B cell (primary cell): ENCODE results near the gene TP53I13. TPM values are rescaled to one million over a fixed set of nuclear protein-coding genes. Genes with fewer than 3 reads are reported as not detected.

Experiments
- ATAC-seq: fragments of 200-7000 bp; cut with Tn5 transposase; one replicate; pipeline ENCODE4 v1.10.0; 2021; ENCODE audit warnings: low read depth, mild to moderate bottlenecking, moderate number of reproducible peaks, moderate library complexity
- CTCF ChIA-PET: fragments of 350-600 bp; sonication (Branson Sonifier 250); formaldehyde crosslinking; loops from one replicate; lab custom pipeline; 2021; ENCODE audit warnings: antibody characterized with exemption, inconsistent platforms; lab: Charles Lee
- POLR2A ChIA-PET: fragments of 350-600 bp; sonication (Branson Sonifier 250); formaldehyde crosslinking; loops from one replicate; lab custom pipeline; 2021; ENCODE audit warnings: antibody characterized with exemption; lab: Charles Lee
- DNase-seq: peaks from one replicate; pipeline ENCODE4 v3.0.0; 2013
- H2AFZ ChIP-seq: 2 replicates; pipeline ENCODE4 v1.6.1; 2012; ENCODE audit warnings: mild to moderate bottlenecking, low read depth, low read length; ENCODE audit not compliant: insufficient read depth, poor library complexity, severe bottlenecking
- H3K27ac ChIP-seq, 2 donors: 1 replicate in 1 of 2; 2 replicates in 1 of 2; pipeline ENCODE4 v1.5.1; 2012 to 2013; ENCODE audit warnings: low read length in 2 of 2, mild to moderate bottlenecking in 2 of 2, moderate library complexity in 1 of 2
- H3K27me3 ChIP-seq, 4 experiments: fragments of 200-600 bp in 1 of 4; sonication (generic) in 1 of 4; replicated peaks in 1 of 4; 1 replicate in 2 of 4; 2 replicates in 2 of 4; pipeline versions ENCODE4 v1.6.1 to v1.7.0; 2013 to 2016; ENCODE audit warnings: low read length in 3 of 4, mild to moderate bottlenecking in 2 of 4, mixed read lengths in 1 of 4, moderate library complexity in 1 of 4; ENCODE audit not compliant: insufficient read depth in 4 of 4, control insufficient read depth in 3 of 4; ENCODE audit errors: control extremely low read depth in 1 of 4
- H3K36me3 ChIP-seq, 2 experiments: replicated peaks in 1 of 2; 1 replicate in 1 of 2; 2 replicates in 1 of 2; pipeline versions ENCODE4 v1.6.1 to v1.7.1; 2013; ENCODE audit warnings: low read length in 1 of 2; ENCODE audit not compliant: insufficient read depth in 2 of 2, control insufficient read depth in 1 of 2; ENCODE audit errors: control extremely low read depth in 1 of 2, extremely low read depth in 1 of 2
- H3K4me1 ChIP-seq, 2 donors: fragments of 200-600 bp in 1 of 2; sonication (generic) in 1 of 2; 1 replicate in 1 of 2; 2 replicates in 1 of 2; pipeline versions ENCODE4 v1.5.1 to v1.6.1; 2013 to 2017; ENCODE audit warnings: low read length in 2 of 2; ENCODE audit not compliant: control insufficient read depth in 2 of 2, insufficient read depth in 2 of 2
- H3K4me2 ChIP-seq: replicated peaks from 2 replicates; pipeline ENCODE3; 2012; ENCODE audit warnings: mild to moderate bottlenecking, low read depth, low read length; ENCODE audit not compliant: poor library complexity, severe bottlenecking
- H3K4me3 ChIP-seq, 5 experiments: fragments of 200-600 bp in 1 of 5; sonication (generic) in 1 of 5; 1 replicate in 3 of 5; 2 replicates in 2 of 5; pipeline versions ENCODE4 v1.5.1 to v1.7.0; 2011 to 2016; ENCODE audit warnings: low read length in 4 of 5, mild to moderate bottlenecking in 4 of 5, low read depth in 2 of 5, control low read depth in 1 of 5, moderate library complexity in 1 of 5; ENCODE audit not compliant: insufficient read depth in 1 of 5; ENCODE audit errors: control extremely low read depth in 1 of 5, extremely low read depth in 1 of 5
- H3K79me2 ChIP-seq: fragments of 200-600 bp; sonication (generic); one replicate; pipeline ENCODE4 v1.6.0; 2016; ENCODE audit warnings: low read length; ENCODE audit not compliant: control insufficient read depth, insufficient read depth
- H3K9ac ChIP-seq: fragments of 200-600 bp; sonication (generic); 2 replicates; pipeline ENCODE4 v1.6.1; 2017; ENCODE audit warnings: mild to moderate bottlenecking, low read length, moderate library complexity
- H3K9me3 ChIP-seq, 3 donors: one replicate each; pipeline versions ENCODE4 v1.6.1 to v1.7.1; 2013; ENCODE audit warnings: low read length in 2 of 3; ENCODE audit not compliant: control insufficient read depth in 2 of 3, insufficient read depth in 1 of 3; ENCODE audit errors: control extremely low read depth in 1 of 3
- H4K20me1 ChIP-seq: 2 replicates; pipeline ENCODE4 v1.6.0; 2012; ENCODE audit warnings: mild to moderate bottlenecking, low read length; ENCODE audit not compliant: insufficient read depth, control insufficient read depth, poor library complexity, severe bottlenecking
- H3K27ac Mint-ChIP-seq: one replicate; pipeline ENCODE4 v1.8.0; 2021; ENCODE audit warnings: mixed read lengths
- H3K27me3 Mint-ChIP-seq: one replicate; pipeline ENCODE4 v1.8.0; 2021; ENCODE audit warnings: mixed read lengths
- H3K4me1 Mint-ChIP-seq: one replicate; pipeline ENCODE4 v1.8.0; 2021; ENCODE audit warnings: mixed read lengths
- H3K4me3 Mint-ChIP-seq: one replicate; pipeline ENCODE4 v1.8.0; 2021; ENCODE audit warnings: mixed read lengths
- H3K9me3 Mint-ChIP-seq: one replicate; pipeline ENCODE4 v1.8.0; 2022; ENCODE audit warnings: mixed read lengths; ENCODE audit not compliant: insufficient read depth
- EZH2 ChIP-seq: IDR thresholded peaks from 2 replicates; pipeline ENCODE4 v1.6.1; 2012; ENCODE audit warnings: borderline replicate concordance, low read depth, mild to moderate bottlenecking, moderate library complexity, low read length; ENCODE audit not compliant: insufficient read depth, poor library complexity, severe bottlenecking
- WGBS: methylation state at CpG from one replicate; pipeline ENCODE4 v1.1.5; 2013; ENCODE audit warnings: missing lambda C conversion rate; ENCODE audit not compliant: insufficient coverage; 5-methylcytosine and 5-hydroxymethylcytosine counted together
- intact Hi-C: fragments of 100-400 bp; cut with micrococcal nuclease; formaldehyde crosslinking; loops from one replicate; pipeline ENCODE4 v1.10.0; 2022
- polyA plus RNA-seq: library from polyadenylated mRNA; depleted of rRNA; stranded (reverse); fragments of >200 nt; gene quantifications from 2 replicates; pipeline ENCODE4 v1.2.3, GENCODE V29; 2012
- total RNA-seq, 2 donors: library from RNA; stranded (reverse); fragments of 120-200 nt in 1 of 2; gene quantifications; 1 replicate in 1 of 2; 2 replicates in 1 of 2; pipeline versions ENCODE4 v1.2.3 to v1.2.4, GENCODE V29; 2013 to 2022
- TF ChIP-seq, protein P1 (sequence below): fragments of 200-600 bp; IDR thresholded peaks from one replicate; pipeline ENCODE4 v1.8.0; 2022; ENCODE audit warnings: antibody characterized with exemption, mild to moderate bottlenecking

Gene TP53I13
- total and polyA plus RNA-seq, 2 donors (not counting 1 experiment from before 2014, with no cell fraction given), result 224 to 287 TPM

GRCh38 chr17:29585080-29585751 lies 16.7 kb downstream of the TP53I13 start:
- peaks cover 0 to 19% of the 10 kb centered on the region in 2 experiments for H3K36me3 ChIP-seq
- no peak for TF ChIP-seq EZH2
- TF ChIP-seq, protein P1, sequence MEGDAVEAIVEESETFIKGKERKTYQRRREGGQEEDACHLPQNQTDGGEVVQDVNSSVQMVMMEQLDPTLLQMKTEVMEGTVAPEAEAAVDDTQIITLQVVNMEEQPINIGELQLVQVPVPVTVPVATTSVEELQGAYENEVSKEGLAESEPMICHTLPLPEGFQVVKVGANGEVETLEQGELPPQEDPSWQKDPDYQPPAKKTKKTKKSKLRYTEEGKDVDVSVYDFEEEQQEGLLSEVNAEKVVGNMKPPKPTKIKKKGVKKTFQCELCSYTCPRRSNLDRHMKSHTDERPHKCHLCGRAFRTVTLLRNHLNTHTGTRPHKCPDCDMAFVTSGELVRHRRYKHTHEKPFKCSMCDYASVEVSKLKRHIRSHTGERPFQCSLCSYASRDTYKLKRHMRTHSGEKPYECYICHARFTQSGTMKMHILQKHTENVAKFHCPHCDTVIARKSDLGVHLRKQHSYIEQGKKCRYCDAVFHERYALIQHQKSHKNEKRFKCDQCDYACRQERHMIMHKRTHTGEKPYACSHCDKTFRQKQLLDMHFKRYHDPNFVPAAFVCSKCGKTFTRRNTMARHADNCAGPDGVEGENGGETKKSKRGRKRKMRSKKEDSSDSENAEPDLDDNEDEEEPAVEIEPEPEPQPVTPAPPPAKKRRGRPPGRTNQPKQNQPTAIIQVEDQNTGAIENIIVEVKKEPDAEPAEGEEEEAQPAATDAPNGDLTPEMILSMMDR, result no peak
- peak overlapping the region; percentile 29 for H3K9ac ChIP-seq
- intact Hi-C loops, result no loop called here
- no peaks in the 10 kb centered on the region for H3K9me3 ChIP-seq
- Mint-ChIP-seq H3K4me1 (peaks cover 55% of the 10 kb centered on the region), H3K4me3 (peak overlapping the region; percentile 37), H3K9me3 (no peaks in the 10 kb centered on the region), H3K27me3 (no peaks in the 10 kb centered on the region), H3K27ac (peak overlapping the region; percentile 41)
- H3K4me2 ChIP-seq, result peak overlapping the region; percentile 69
- ChIA-PET POLR2A (interaction anchor here (1.0 kb wide), 1 partner anchor 8 kb away, joined by 3 read pairs; the partner anchor contains the start of gene ANKRD13B), CTCF (interaction anchor here (0.7 to 24.3 kb wide), 6 partner anchors 12 to 215 kb away, joined by 3 to 336 read pairs (median 5); no protein-coding TSS in a partner anchor)
- peaks cover 71% of the 10 kb centered on the region for H3K79me2 ChIP-seq
- H3K27ac ChIP-seq, result peak overlapping the region in 1 of 2 donors; percentile 29
- ATAC-seq, result no peak
- H2AFZ ChIP-seq, result peak overlapping the region; percentile 9
- peak overlapping the region in 2 of 5 experiments; percentile 2 to 16 for H3K4me3 ChIP-seq
- no peak for DNase-seq
- no peaks in the 10 kb centered on the region for H3K27me3 ChIP-seq
- WGBS, result 49% methylated on average over 7 of the region's 8 CpGs
- peaks cover 45% of the 10 kb centered on the region for H4K20me1 ChIP-seq
- H3K4me1 ChIP-seq, result peaks cover 40 to 51% of the 10 kb centered on the region in 2 donors
